HG03432 (cell line): ENCODE results near the gene MYH7.
A peak's percentile ranks its signal among the peaks of the same experiment; 100 is the strongest.
"Not testable (repeated sequence)": the region's sequence is repeated elsewhere in the genome, so short reads cannot be mapped to it uniquely, and the experiment has no call there.

ENCODE experiments used
- ATAC-seq: cut with Tn5 transposase; IDR thresholded peaks from one replicate; pipeline ENCODE4 v1.9.1; 2021; ENCODE audit warnings: mild to moderate bottlenecking, moderate library complexity; ENCODE audit not compliant: unreplicated experiment

Gene MYH7

GRCh38 chr14:23408307-23408630 is 27.2 kb downstream of the MYH7 start:
- no peak for ATAC-seq

GRCh38 chr14:23407516-23408306 is 27.7 kb downstream of the MYH7 start, which contains the start of gene MYH6:
Gene MYH6, minus strand, starts transcription at chr14:23408273. Its CDS starts 1,050 bp downstream, at chr14:23407223.
- no peak for ATAC-seq

GRCh38 chr14:23406725-23407355 is 28.6 kb downstream of the MYH7 start:
- ATAC-seq = no peak

- peak; percentile 61 for ATAC-seq
Measured at GRCh38 chr14:23406244-23406643, 29.2 kb downstream of the MYH7 start.

GRCh38 chr14:23405516-23406025 is 29.9 kb downstream of the MYH7 start:
- no peak for ATAC-seq

DNA sequence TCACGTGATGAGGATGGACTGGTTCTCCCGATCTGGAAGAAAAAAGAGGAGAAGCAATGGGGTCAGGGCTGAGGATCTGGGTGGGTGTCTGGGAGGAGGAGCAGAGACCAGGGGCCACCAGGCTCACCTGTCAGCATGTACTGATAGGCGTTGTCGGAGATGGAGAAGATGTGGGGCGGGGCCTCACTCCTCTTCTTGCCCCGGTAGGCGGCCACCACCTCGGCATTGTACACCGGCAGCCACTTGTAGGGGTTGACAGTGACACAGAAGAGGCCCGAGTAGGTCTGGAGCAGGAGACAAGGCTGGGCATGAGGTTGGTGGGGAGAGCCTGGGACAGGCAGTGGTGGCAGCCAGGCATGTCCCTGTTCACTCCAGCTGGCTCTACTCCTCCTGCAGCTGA is 30.4 kb downstream of the MYH7 start:
- ATAC-seq = no peak

GRCh38 chr14:23404331-23404900 is 31.0 kb downstream of the MYH7 start:
- ATAC-seq = no peak

DNA sequence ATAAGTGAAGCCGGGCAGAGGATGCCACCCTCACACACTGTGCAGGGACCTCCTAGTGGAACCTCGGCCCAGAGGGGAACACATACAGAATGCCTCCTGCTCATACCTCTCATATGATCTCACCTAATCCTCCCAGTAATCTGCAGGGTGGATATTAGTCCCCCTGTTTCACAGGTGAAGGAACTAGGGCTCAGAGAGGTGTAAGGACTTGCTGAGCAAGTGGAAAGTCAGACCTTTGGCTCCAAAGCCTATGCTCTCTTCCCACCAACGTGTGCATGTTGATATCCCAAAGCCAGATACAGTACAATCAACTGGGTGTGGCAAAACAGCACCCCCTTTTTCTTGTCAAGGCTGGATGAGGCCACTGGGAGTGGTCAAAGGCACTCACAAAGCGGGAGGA is 31.6 kb downstream of the MYH7 start:
- no peak for ATAC-seq

- ATAC-seq = no peak
Measured at GRCh38 chr14:23403139-23403438, 32.4 kb downstream of the MYH7 start.

- ATAC-seq = no peak
Measured at GRCh38 chr14:23402296-23403138, 32.9 kb downstream of the MYH7 start.

DNA sequence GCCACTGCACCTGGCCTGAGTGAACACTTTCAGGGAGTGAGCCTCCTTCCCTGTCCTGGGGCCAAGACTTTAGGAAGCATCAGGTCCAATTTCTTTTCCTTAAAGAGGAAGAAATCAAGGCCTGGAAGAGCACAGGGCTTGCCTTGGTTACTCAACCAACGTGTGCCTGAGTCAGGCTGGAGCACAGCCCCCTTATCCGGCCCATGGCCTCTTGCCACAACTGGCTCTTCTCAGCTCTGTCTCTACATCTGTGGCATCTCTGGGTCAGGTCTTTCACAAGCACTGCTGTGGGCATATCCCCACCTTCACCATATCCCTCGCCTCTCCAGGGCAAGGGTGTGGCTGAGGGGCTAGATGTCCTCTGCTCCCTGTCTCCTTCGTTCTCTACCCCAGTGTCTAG is 34.2 kb downstream of the MYH7 start:
- no peak for ATAC-seq

- not testable (repeated sequence) for ATAC-seq
Measured at GRCh38 chr14:23400496-23401149, 34.8 kb downstream of the MYH7 start.

- ATAC-seq = no peak
Measured at GRCh38 chr14:23399591-23399990, 35.9 kb downstream of the MYH7 start.

- no peak for ATAC-seq
Measured at GRCh38 chr14:23399136-23399535, 36.3 kb downstream of the MYH7 start.

- ATAC-seq = no peak
Measured at GRCh38 chr14:23398348-23398747, 37.1 kb downstream of the MYH7 start.

GRCh38 chr14:23396781-23397407 is 38.6 kb downstream of the MYH7 start:
- ATAC-seq = no peak

GRCh38 chr14:23396126-23396525 is 39.3 kb downstream of the MYH7 start:
- ATAC-seq = no peak

GRCh38 chr14:23392613-23393012 is 42.8 kb downstream of the MYH7 start:
- no peak for ATAC-seq

GRCh38 chr14:23389871-23390270 is 45.6 kb downstream of the MYH7 start:
- not testable (repeated sequence) for ATAC-seq

GRCh38 chr14:23389396-23389795 is 46.1 kb downstream of the MYH7 start:
- no peak for ATAC-seq
